Femur (tissue), 1 donor: Measurements from ENCODE around the gene BCL2L11.

Experiments used
- DNase-seq: peaks from one replicate; pipeline ENCODE4 v3.0.0-alpha.2; 2017

Gene BCL2L11

GRCh38 chr2:111198701-111199100 is 78.0 kb downstream of the BCL2L11 start:
- no peak for DNase-seq

DNA sequence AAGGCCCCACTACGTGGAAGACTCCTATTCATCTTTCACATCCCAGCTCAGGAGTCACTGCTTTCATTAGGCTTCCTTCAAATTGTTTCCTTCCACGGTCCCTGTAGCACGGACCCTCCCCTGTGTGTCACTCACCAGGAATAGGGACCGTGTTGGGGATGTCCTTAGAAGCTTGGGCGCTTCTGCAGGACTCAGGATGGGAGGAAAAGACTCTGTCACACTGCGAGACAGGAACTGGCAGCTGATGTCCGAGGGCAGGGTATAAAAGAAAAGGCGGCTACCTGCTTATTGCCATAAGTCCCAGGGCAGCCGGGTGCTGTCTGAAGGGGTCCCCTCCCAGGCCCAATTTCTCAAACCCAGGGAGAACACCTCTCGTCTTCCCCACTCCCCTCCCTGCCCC is 79.1 kb downstream of the BCL2L11 start:
- DNase-seq = no peak

- DNase-seq = no peak
Measured at GRCh38 chr2:111200333-111200881, 79.7 kb downstream of the BCL2L11 start.

DNA sequence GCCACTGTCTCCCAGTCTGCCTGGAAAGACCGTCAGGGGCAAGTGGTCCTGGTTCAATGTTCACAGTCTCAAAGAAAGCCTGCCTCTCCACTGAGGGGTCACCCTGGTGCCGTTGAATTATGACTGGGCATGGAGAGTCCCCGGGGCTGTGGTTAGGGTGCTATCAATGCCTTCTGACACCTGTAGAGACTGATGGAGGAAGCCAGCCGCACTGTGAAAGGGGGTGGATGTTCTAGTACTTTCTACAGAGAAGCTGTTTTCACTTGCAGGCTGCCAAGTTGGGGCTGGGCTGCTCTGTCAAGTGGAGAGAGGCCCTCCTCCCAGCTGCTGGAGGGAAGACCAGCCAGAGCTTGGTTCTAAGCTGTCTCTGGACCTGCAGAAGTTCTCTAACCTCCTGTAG is 80.5 kb downstream of the BCL2L11 start:
- no peak for DNase-seq

GRCh38 chr2:111202266-111203040 is 81.7 kb downstream of the BCL2L11 start:
- no peak for DNase-seq

DNA sequence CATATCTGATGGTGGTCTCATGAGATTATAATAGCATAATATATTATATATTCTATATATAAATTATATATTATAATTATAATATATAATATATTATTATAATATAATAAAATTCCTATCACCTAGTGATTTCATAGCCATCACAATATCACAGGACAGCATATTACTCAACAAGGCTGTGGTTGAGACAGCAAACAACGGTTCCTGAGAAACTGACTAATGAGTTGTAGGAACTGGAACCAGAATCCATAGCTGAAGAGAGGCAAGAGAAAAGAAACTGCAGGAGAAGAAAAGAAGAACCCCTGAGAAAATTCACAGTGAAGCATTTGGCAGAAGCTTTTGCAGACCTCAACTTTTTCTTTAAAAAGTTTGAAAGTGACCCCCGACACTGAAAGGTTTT is 84.0 kb downstream of the BCL2L11 start:
- DNase-seq = no peak

DNA sequence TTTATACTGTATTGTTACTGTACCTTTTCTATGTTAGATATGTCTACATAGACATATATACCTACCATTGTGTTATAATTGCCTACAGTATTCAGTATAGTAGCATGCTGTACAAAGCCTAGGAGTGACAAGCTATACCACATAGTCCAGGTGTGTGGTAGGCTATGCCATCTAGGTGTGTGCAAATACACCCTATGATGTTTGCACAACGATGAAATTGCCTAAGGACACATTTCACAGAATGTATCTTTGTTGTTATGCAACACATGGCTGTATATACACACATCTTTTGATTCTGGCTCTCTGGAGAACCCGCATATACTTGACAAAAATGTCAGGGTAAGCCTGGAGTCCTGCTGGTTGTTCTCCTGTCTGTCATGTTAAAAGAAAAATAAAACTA is 85.1 kb downstream of the BCL2L11 start:
- DNase-seq = no peak

- DNase-seq = no peak
Measured at GRCh38 chr2:111207851-111208250, 87.1 kb downstream of the BCL2L11 start.

GRCh38 chr2:111208639-111209038 is 87.9 kb downstream of the BCL2L11 start:
- no peak for DNase-seq

DNA sequence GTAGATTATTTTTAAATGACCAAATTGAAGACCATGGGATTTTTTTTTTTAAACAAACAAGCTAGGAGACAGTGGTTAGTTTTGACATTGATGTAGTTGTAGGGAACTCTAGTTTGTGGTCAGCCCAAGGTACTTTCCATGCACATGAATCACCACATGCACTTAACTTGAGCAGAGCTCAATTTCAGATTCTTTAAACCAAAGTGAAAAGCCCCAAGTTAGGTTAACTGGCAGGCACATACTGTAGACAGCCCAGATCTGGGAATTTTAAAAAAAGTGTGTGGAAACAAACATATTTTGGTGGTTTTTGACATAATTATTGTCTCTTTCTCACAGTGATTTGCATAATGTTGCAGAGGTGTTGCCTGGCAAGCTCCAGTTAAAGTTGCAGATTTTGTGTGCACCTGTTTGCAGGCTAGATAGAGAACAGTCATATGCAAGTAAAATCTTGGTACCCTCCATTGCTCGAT is 88.4 kb downstream of the BCL2L11 start:
- DNase-seq = no peak

- DNase-seq = no peak
Measured at GRCh38 chr2:111210036-111210435, 89.3 kb downstream of the BCL2L11 start.

DNA sequence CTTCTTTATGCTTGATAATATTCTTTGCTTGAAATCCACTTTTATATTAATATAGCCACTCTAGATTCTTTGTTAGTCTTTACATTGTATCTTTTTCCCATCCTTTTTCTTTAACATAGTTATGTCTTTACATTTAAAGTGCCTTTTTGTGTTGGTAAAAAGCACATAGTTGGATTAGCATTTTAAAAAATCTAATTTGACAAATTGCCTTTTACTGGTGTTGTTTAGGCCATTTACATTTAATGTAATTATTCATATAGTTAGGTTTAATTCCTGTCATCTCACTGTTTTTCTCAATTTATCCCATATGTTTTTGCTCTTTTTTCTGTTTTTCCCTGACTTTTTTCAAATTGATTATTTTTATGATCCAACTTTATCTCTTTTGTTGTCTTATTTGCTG is 93.2 kb downstream of the BCL2L11 start:
- no peak for DNase-seq

- no peak for DNase-seq
Measured at GRCh38 chr2:111216811-111217652, 96.3 kb downstream of the BCL2L11 start.
